ENCODE measurements around the gene WWOX.

Gene WWOX

DNA sequence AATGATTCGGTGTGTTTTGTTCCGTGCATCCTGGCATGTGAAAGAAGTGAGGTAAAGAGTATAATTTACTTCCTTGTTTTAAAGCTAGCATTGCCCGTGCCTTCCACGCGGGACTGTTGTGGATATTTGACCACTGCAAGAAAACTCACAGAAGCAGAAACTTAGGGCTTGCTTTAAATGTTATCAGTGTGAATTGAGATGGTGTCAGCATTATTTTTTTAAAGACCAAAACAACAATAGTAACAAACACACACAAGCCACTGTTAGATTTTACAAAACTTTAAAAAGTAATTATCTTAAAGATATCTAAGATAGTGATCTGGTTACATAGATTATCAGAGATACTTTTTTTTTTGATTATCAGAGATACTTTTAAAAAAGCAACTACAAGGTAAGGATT lies 47.4 kb downstream of the WWOX start:
- no peak for DNase-seq (ENCODE audit: low read depth)

DNA sequence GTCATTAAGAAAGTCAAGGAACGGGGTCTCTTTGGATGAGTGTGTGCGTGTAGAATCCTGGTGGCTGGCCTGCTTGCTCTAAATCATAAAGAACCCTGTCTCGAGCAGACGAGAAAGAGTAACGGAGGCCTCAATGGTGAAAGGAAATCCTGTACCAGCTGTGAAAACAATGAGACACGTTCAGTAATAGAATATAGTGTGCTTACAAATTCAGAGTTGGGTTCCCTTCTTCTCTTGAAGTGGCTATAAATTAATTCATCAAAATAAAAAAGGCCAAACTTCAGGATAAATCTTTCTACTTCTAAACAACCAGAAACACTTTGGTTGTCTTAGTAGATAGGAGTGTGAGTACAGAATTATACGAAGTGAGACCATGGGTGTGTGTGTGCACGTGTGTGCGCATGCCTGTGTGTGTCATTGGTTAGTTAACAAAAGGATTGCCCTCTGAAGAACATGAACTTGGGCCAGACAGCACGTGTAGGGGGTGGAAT lies 48.5 kb downstream of the WWOX start:
- no peak for DNase-seq (ENCODE audit: low read depth)

DNA sequence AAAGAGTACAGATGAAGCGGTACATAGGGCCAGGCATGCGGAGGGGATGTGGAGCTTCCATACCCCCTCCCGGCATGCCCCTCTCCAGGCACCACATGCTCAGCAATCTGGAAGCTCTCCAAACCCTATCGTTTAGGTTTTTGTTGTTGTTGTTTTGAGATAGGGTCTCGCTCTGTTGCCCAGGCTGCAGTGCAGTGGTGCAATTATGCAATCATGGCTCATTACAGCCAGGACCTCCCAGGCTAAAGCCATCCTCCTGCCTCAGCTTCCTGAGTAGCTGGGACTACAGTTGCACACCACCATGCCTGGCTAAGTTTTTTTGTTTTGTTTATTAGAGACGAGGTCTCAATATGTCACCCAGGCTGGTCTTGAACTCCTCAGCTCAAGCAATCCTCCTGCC lies 50.8 kb downstream of the WWOX start:
- DNase-seq (ENCODE audit: low read depth), result no peak

DNA sequence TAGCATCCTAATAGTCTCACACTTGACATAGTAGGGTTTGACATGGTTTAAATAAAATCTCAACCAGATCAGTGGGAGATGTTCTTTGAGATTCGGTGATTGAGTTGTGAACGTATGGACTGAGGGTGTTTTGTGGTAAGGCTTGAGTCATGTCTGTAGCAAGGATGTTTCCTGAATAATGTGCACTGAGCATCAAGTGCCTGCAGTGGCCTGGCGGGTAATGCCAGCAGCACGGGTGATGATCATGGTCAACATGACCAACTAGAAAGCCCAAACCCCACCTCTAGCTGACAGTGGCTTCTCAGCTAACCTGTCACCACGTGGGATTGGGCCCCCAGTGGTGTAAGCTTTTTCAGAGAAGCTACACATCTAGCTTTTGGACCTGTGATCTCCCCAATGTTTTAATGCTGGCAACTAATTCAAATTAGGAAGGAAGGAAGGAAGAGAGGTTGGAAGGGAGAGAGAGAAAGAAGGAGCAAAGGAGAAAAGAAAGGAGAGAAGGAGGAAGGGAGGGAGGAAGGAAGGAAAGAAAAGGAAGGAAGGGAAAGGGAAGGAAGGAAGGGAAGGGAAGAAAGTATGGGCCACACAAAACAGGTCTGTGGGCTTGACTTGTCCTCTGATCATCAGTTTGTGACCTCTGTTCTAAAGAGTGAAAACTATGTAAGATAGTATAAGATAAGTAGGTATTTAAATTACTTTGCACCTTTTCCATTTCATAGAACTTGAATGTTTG lies 55.4 kb downstream of the WWOX start:
- no peak for DNase-seq (ENCODE audit: low read depth)

DNA sequence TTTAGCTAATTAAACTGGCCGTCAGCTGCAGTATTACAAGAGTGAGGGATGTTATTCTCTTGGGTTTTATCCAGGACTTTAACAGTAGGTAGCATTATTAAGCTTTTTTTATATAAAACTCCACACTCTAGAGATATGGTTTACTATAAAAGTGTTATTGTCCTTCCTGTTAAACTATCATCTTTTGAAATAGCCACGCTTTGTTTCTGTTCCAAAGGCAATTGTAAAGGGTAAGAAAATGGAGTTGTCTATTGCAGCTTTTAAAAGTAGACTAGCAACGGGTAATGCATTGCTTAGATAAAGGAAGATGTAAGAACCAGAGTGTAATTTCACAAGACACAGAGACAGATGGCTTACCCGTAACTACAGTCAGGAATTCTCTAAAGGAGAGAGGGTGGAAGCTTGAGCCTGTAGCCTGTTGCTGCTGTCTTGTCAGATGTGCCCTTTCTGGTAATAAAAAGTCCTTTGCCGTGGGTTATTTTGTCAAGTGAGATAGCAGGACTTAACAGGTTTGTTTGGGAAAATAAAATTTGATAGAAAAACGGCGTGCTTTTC lies 56.4 kb downstream of the WWOX start:
- DNase-seq (ENCODE audit: low read depth), result no peak

DNA sequence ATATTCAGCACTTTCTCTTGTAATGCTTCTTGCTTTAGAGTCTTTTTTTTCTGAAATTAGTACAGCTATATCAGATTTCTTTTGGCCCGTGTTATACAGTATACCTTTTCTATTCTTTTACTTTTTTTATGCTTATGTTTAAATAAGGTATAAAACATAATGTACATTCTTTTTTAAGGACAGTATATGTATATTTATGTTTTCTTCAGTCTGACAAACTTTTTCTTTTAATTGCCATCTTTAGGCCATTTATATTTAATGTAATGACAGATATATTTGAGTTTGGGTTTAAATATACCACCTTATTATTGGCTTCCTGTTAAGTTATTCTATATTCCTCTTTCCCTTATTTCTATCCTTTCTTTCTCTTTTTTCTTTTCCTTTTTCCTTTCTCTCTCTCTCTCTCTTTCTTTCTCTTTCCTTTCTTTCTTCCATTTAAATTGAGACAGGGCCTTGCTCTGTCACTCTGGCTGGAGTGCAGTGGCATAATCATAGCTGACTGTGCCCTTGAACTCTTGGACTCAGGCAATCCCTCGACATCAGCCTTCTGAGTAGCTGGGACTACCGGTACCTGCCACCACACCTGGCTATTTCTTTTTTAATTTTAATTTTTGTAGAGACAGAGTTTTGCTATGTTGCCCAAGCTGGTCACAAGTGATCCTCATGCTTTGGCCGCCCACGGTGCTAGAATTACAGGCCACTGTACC lies 61.7 kb downstream of the WWOX start:
- DNase-seq (ENCODE audit: low read depth), result no peak

DNA sequence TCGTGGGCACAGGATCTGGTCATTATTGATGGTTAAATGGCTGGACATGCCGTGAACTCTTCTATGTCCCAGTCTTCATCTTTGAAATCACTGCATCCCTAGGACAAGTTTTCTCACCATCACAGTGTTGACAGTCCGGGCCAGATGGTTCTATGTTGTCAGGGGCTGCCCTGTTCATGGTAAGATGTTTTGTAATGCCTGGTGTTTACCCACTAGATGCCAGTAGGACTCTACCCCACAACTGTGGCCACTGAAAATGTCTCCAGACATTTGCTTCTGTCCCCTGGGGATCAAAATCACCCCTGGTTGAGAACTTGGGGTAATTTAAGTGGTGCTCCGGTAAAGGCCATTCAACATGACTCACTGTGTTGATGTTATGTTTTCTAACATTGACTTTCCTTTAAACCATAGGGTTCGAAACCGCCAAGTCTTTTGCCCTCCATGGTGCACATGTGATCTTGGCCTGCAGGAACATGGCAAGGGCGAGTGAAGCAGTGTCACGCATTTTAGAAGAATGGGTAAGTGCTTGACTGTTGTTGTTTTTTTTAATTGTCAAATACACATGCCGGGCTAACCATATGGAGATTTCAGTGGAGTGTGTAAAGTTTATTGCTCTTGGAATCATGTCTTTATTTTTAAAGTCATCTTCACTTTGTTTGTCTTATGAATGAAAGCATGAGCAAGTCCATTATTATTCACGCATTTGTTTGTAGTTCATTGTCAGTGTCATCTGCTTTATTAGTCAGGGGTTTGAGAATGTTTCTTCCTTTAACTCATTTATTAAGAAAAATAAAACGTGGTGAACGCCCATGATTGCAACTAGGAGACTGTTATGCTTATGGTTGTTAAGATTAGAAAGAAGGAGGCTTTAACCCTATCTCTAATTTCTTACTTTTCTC lies 64.6 kb downstream of the WWOX start:
- no peak for DNase-seq (ENCODE audit: low read depth)

DNA sequence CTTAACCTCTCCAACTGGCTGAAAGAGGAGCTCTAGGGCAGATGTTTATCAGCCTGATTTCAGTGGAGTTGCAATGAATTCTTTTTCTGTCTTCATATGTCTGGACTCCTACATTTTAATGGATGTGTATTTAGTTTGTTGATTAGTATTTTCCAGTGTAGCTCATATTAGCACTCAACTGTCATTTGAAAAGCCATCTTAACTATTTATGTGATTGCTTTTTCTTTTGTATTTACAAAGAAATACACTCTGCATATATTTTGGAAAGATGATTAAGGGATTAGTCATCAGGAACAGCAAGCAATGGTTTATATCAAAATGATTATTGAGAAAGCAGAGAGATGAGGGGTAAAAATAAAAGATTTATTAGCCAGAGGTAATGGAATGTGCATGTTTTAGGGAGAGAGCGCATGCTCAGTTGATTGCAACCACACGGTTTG lies 71.1 kb downstream of the WWOX start:
- DNase-seq (ENCODE audit: low read depth), result no peak

DNA sequence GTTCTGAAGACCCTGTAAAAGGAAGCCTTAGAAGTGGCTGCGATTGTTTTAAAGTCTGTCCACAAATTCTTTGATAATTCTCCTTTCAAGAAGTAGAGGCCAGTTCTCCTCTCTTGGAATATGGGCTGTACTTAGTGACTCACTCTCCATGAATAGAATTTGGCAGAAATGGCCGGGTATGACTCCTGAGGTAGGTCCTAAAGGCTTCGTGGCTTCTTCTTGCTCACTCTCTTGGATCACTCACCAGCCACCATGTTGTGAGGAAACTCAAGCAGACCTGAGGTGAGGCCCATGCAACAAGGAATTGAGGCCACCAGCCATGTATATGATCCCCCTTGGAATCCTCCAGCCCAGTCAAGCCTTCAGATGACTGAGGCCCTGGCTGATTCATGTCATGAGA lies 75.8 kb downstream of the WWOX start:
- DNase-seq (ENCODE audit: low read depth), result no peak

DNA sequence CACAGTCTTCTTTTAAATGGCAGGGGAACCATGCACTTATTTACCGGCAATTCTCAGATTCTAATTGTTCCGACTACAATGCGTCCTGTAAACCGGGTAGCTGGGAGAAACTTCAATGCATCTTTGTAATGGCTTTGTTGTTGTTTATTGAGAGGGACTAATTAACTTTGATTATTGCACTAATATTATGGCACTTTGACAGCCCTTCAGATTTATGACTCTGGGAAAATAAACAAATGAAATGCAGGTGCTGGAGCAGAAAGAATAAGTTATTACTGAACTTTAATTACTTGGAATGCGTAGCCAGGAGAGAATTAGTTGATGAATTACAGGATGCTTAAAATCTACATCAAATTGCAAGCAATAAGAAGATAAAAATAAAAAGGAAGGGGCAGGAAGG lies 77.0 kb downstream of the WWOX start:
- no peak for DNase-seq (ENCODE audit: low read depth)

DNA sequence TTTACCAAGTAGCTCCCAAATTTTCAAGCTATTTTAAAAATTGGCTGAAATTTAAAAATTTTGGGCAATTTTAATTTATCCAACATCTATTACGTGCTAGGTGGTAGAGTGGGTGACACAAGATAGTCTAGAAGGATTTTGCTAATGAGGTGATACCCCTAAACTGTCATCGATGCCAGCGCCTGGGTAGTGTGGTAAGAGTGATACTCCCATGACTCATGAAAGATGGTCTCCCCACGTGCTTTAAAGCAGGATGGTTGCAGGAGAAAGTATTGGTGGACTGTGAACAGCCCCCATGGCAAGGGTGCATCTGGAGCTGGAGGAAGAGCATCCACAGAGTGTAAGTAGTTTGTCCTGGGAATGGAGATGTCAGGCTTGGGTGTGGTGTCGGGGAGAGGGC lies 77.8 kb downstream of the WWOX start:
- no peak for DNase-seq (ENCODE audit: low read depth)

DNA sequence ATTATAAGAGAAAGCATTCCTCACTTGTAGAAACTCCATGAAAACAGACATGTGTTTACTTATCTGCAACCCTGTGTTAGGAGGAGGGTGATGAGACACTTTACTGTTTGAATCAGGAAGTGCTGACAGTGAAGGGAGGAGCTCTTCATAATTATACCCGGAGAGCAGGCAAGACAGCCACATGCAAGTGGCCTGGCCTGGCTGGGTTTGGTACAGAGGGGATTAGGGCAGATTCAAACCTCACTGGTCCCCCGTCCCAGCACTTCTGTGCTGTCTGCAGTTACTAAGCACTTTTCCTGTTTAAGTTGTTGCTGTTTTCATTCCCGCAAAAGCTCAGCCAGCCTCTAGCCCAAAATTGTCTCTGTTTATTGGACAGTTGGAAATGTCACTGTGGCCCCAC lies 78.5 kb downstream of the WWOX start:
- DNase-seq (ENCODE audit: low read depth), result no peak

DNA sequence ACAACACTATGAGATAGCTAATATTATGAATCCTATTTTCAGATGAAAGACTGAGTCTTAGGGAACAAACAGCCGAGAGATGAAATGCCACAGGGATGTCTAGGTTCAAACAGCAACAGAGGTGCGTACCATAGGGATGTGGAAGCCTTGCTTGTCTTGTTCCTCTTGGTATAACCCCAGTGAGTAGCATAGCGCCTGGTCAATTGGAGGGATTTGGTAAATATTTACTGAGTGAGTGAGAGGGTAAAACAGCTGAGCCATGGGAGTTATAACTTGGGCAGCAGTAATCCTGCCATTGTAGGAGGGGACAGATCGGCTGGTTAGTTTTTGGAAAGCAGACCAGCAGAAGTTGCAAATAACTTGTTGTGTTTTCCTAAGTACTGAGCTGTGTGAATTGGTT lies 80.2 kb downstream of the WWOX start:
- no peak for DNase-seq (ENCODE audit: low read depth)

DNA sequence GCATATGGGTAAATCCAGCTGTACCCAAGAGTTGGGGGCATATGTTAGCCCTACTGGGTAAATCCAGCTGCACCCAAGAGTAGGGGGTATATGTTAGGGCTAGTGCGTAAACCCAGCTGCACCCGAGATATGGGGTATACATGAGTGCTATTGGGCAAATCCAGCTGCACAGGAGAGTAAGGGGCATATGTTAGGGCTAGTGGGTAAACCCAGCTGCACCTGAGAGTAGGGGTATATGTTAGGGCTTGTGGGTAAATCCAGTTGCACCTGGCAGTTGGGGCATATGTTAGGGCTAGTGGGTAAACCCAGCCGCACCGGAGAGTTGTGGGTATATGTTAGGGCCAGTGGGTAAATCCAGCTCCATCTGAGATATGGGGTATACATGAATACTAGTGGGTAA lies 80.9 kb downstream of the WWOX start:
- no peak for DNase-seq (ENCODE audit: low read depth)

DNA sequence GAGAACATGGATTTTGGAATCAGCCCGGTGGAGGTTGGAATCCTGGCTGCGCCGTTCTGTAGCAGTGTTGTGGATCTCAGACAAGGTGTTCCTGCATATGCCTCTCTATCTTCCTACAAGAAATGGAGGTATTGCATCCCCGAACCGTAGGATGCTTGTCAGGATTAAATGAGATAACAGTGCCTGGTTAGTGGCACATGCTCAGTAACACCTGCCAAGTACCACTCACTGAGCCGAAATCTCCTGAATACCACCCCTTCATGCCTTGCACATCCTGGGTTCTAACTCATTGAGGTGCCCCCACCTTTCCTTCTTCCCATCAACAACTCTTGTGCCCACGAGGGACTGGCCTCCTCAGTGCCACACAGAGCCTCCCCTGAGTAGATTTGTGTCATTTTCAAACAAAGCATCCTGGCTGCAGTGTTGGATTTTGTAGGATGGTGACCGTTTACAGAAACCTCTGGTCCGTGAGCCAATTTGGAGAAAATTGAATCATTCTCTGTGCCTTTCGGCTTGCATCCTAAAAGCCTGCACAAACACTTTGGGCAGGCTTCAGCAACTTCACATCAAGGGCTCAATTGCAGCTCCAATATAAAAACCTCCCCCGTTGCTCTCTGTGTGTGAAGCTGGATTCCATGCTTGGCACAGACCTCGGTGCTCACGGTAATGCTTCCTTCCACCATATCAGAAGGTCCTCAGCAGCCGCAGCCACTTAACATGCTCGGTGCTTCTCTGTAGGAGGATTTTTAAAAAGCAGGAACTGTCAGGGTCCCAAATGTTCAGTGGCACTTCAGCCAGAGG lies 84.2 kb downstream of the WWOX start:
- DNase-seq (ENCODE audit: low read depth), result no peak

DNA sequence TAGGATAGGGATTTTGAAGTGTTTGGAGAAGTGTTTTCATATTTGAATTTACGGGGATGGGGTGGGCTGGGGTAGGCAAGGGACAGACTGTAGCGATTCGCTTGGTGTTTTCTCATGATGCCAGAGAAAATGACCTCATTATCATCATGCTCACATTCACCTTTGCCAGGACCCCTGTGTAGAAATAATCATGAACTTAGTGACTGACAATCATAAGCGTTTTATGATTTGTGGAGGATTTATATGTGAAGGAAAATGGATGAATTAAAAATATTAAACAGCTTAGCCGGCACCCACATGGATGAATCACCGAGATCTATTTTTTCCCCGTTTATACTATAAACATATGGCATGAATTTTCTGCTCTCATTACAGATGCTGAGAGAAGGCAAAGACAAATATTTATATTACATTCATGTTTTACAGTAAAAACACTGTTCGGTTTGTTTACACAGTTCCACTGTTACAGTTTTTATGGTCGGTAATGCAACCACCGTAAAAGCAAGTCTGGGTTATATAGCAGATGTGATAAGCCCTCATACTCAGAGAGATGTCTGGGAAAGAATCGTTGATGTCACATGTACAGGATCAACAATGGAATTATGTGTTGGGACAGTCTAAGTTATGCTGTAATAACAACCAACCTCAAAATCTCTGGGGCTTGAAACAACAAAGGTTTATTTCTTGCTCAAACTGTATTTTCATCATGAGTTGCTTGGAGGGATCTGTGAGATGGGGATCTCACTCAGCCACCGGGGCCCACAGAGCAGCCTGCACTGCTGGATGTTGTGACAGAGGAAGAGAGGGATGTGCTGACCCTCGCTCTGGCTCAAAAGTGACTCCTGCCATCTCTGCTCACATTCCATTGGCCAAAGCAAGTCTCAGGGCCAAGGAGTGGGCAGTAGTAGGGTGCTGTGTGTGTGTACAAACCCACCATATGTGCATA lies 85.1 kb downstream of the WWOX start:
- no peak for DNase-seq (ENCODE audit: low read depth)

DNA sequence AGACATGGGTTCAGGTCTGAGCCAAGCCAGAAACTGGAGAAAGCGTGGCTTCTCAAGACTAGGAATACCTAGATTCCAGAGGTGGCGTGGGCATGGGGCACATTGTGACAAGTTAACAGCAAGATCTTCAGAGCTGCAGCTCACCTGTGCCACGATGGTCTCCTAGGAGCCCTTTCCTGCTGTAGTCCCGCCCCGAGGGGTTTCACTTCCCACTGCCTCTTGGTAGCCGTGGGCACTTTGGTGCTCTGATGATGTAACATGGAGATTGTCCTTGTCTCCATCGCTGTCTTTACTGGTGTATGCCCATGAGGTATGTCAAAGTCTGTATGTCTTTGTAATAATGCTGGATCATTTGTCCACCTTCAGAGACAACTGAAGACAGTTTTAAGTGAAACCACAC lies 89.7 kb downstream of the WWOX start:
- no peak for DNase-seq (ENCODE audit: low read depth)

DNA sequence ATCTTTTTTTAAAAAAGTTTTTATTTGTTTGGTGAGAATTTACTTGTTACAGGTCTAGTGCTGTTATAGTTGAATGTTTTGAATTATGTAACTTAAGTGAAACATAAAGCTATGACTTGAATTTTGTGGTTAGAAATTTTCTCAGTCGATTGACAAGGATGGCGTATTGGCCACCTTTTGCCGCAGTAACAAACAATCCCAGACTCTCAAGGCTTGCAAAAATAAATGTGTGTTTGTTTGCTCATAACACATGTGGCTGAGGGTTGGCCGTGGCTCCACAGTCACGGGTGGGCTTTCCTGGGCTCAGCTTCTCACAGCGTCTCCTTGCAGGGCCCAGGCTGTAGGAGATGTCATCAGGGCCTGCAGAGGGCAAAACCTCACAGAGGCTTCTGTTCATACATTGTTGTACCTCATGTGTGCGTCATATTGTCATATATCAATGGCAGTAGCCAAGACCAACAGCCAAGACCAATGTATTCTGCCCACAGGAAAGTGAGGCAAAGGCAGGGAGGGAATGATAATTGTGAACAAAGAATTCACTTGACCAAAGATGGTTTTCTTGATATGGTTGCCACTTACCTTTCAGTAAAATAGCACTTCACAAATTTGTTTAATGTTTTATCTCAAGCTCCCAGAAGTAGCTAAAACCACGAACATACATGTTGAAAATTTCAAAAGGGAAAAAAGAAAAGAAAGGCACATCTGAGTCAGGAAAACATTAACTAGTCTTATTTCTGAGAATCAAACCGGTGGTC lies 93.5 kb downstream of the WWOX start:
- no peak for DNase-seq (ENCODE audit: low read depth)

DNA sequence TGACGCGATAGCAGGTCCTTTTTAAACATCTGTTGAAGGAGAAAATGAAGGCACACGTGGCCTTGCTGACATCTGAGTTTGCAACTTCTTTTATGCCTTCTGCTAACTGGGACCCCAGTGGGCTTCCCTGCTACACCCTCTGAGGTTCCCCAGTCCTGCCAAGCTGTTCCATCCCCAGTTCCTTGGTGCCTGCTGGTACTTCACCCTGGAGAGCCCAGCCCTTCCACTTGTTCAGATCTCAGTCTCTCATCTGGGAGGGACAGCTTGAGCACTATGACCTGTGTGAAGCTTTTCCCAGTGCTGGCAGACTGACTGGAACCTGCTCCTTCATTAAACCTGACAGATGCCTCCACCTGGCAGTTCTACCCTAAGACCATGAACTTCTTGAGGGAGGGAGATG lies 95.5 kb downstream of the WWOX start:
- no peak for DNase-seq (ENCODE audit: low read depth)

DNA sequence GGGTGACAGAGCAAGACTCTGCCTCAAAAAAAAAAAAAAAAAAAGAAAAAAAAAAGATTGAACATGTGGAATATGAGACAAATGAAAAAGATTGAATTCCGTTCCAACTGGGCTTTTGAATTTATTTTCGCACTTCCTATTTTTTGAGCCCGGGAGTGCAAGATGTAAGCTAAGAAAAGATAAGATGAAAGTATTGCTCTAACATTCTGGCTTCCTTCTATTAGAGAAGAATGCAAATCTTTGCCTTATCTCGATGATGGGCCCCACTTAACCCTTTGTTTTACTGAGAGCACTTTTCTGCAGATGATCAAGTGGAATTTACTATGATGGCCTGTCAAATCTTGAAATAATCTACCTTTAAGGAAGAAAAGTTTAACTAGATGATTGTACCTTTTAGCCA lies 96.3 kb downstream of the WWOX start:
- DNase-seq (ENCODE audit: low read depth), result no peak

Measured in activated T-helper 1 cell treated with Interleukin-2 at 50 U/mL for 16 hours (primary cell).